K562 (cell line): ENCODE data around the gene SPDYE1. TPM values are rescaled to one million over a fixed set of nuclear protein-coding genes. Genes with fewer than 3 reads are reported as not detected.
A peak's percentile ranks its signal among the peaks of the same experiment; 100 is the strongest.

ENCODE experiments used
- ATF1 ChIP-seq, 2 experiments: fragments of 450-650 bp in 1 of 2; IDR thresholded peaks; 2 replicates each; pipeline ENCODE4 v1.6.1; 2016; ENCODE audit warnings: missing compliant biosample characterization in 1 of 2, missing genetic modification characterization in 1 of 2
- CEBPB ChIP-seq: fragments of 450-650 bp; IDR thresholded peaks from 2 replicates; pipeline ENCODE4 v1.6.1; 2016; ENCODE audit warnings: missing genetic modification characterization, missing compliant biosample characterization
- CREBBP ChIP-seq: IDR thresholded peaks from one replicate; pipeline ENCODE4 v1.6.1; 2012; ENCODE audit warnings: low read depth, mild to moderate bottlenecking, control low read depth, inconsistent platforms, low read length
- EZH2 ChIP-seq: IDR thresholded peaks from 2 replicates; pipeline ENCODE4 v1.6.1; 2012; ENCODE audit warnings: low read depth, mild to moderate bottlenecking, inconsistent platforms, low read length, borderline replicate concordance
- FOXM1 ChIP-seq, 2 experiments: fragments of 450-650 bp in 1 of 2; sonication (generic) in 1 of 2; formaldehyde crosslinking in 1 of 2; IDR thresholded peaks; 2 replicates each; pipeline versions ENCODE4 v1.6.1 to v1.9.0; 2017 to 2022; ENCODE audit warnings: low read depth in 2 of 2, mild to moderate bottlenecking in 2 of 2, missing genetic modification reagents in 1 of 2, moderate library complexity in 1 of 2
- GTF2F1 ChIP-seq: IDR thresholded peaks from 2 replicates; pipeline ENCODE4 v1.6.1; 2011; ENCODE audit warnings: low read depth, low read length, improper control_type of control experiment
- HMG20B ChIP-seq: fragments of 250-450 bp; sonication (Bioruptor Pico); IDR thresholded peaks from 2 replicates; pipeline ENCODE4 v1.5.0; 2021; ENCODE audit warnings: mild to moderate bottlenecking
- KLF1 ChIP-seq: fragments of 450-650 bp; IDR thresholded peaks from 2 replicates; pipeline ENCODE4 v1.6.1; 2016; ENCODE audit warnings: missing genetic modification characterization, missing compliant biosample characterization
- MCM3 ChIP-seq: fragments of 450-650 bp; IDR thresholded peaks from 2 replicates; pipeline ENCODE4 v1.6.1; 2016
- MEF2A ChIP-seq: IDR thresholded peaks from 2 replicates; pipeline ENCODE4 v1.6.1; 2011; ENCODE audit warnings: low read depth, mild to moderate bottlenecking, low read length, moderate library complexity; ENCODE audit not compliant: control insufficient read depth
- MIER1 ChIP-seq: fragments of 450-650 bp; IDR thresholded peaks from 2 replicates; pipeline ENCODE4 v1.6.1; 2016; ENCODE audit warnings: antibody characterized with exemption, mild to moderate bottlenecking, low read depth
- RBBP5 ChIP-seq: fragments of 200-600 bp; sonication (generic); IDR thresholded peaks from 2 replicates; pipeline ENCODE4 v1.6.1; 2012; ENCODE audit warnings: borderline replicate concordance, mild to moderate bottlenecking, low read length, control low read depth, inconsistent platforms; ENCODE audit not compliant: insufficient read depth, poor library complexity, severe bottlenecking
- RBM14 ChIP-seq: fragments of 200-400 bp; formaldehyde crosslinking; IDR thresholded peaks from 2 replicates; pipeline ENCODE4 v1.6.1; 2018; ENCODE audit warnings: low read depth, mild to moderate bottlenecking, low read length, moderate library complexity, borderline replicate concordance; ENCODE audit not compliant: insufficient read depth
- RBM39 ChIP-seq: fragments of 200-400 bp; formaldehyde crosslinking; optimal IDR thresholded peaks from 2 replicates; pipeline ENCODE3; 2018; ENCODE audit warnings: low read depth, low read length
- SMARCA5 ChIP-seq: fragments of 450-650 bp; IDR thresholded peaks from 2 replicates; pipeline ENCODE4 v1.6.1; 2016
- ZFP1 ChIP-seq: fragments of 450-650 bp; formaldehyde crosslinking; IDR thresholded peaks from 2 replicates; pipeline ENCODE4 v1.4.0; 2020; ENCODE audit warnings: mild to moderate bottlenecking, mixed read lengths
- ZNF444 ChIP-seq: fragments of 250-450 bp; sonication (Bioruptor Pico); IDR thresholded peaks from 2 replicates; pipeline ENCODE4 v1.4.0; 2020; ENCODE audit warnings: mild to moderate bottlenecking, moderate library complexity
- ZNF57 ChIP-seq: fragments of 450-650 bp; formaldehyde crosslinking; IDR thresholded peaks from 2 replicates; pipeline ENCODE4 v1.4.0; 2020; ENCODE audit warnings: mild to moderate bottlenecking, moderate library complexity
- ZNF785 ChIP-seq: fragments of 250-450 bp; sonication (Bioruptor Pico); IDR thresholded peaks from 2 replicates; pipeline ENCODE4 v1.4.0; 2020; ENCODE audit warnings: mild to moderate bottlenecking
- polyA plus RNA-seq, 8 experiments: library from polyadenylated mRNA; depleted of rRNA in 4 of 8; stranded (reverse) in 5 of 8; unstranded in 3 of 8; fragments of >200 nt; fragmentation: Nextera tagmentation in 2 of 8; fragmentation: Illumina TruSeq in 1 of 8; extraction: Ambion mirVana in 2 of 8; extraction: Trizol in 1 of 8; gene quantifications; 2 replicates each; pipeline versions ENCODE4 v1.2.1 to v1.2.3, GENCODE V29; 2011 to 2014; ENCODE audit warnings: inconsistent platforms in 1 of 8, missing spikeins in 1 of 8
- total RNA-seq, 7 experiments: library from RNA; depleted of rRNA in 6 of 7; stranded (reverse); fragments of >200 nt in 6 of 7; fragmentation: Illumina TruSeq in 2 of 7; extraction: Trizol in 2 of 7; gene quantifications; 2 replicates each; pipeline versions ENCODE4 v1.2.1 to v1.2.3, GENCODE V29; 2011 to 2021; ENCODE audit warnings: low replicate concordance in 1 of 7
- TF ChIP-seq, protein P1 (sequence below): fragments of 250-450 bp; sonication (Bioruptor Pico); IDR thresholded peaks from 2 replicates; pipeline ENCODE4 v1.5.0; 2020; ENCODE audit warnings: mild to moderate bottlenecking, borderline replicate concordance
- TF ChIP-seq, protein P2 (sequence below): fragments of 250-450 bp; sonication (Bioruptor Pico); IDR thresholded peaks from 2 replicates; pipeline ENCODE4 v1.6.1; 2021; ENCODE audit warnings: mild to moderate bottlenecking
- TF ChIP-seq, protein P3 (sequence below), 3 experiments: fragments of 200-800 bp in 1 of 3; fragments of 250-450 bp in 1 of 3; fragments of 450-650 bp in 1 of 3; sonication (Bioruptor Pico) in 1 of 3; sonication (Bioruptor generic) in 1 of 3; formaldehyde crosslinking in 1 of 3; IDR thresholded peaks; 2 replicates each; pipeline versions ENCODE4 v1.6.1 to v1.8.0; 2016 to 2022; ENCODE audit warnings: mild to moderate bottlenecking in 2 of 3, missing genetic modification characterization in 2 of 3, missing compliant biosample characterization in 1 of 3, moderate library complexity in 1 of 3

Gene SPDYE1
- total and polyA plus RNA-seq, 9 of the 15 experiments (the other 6 are each of a cell fraction or from before 2014, with no cell fraction given), result 0.04 to 0.10 TPM; not detected in 7

DNA sequence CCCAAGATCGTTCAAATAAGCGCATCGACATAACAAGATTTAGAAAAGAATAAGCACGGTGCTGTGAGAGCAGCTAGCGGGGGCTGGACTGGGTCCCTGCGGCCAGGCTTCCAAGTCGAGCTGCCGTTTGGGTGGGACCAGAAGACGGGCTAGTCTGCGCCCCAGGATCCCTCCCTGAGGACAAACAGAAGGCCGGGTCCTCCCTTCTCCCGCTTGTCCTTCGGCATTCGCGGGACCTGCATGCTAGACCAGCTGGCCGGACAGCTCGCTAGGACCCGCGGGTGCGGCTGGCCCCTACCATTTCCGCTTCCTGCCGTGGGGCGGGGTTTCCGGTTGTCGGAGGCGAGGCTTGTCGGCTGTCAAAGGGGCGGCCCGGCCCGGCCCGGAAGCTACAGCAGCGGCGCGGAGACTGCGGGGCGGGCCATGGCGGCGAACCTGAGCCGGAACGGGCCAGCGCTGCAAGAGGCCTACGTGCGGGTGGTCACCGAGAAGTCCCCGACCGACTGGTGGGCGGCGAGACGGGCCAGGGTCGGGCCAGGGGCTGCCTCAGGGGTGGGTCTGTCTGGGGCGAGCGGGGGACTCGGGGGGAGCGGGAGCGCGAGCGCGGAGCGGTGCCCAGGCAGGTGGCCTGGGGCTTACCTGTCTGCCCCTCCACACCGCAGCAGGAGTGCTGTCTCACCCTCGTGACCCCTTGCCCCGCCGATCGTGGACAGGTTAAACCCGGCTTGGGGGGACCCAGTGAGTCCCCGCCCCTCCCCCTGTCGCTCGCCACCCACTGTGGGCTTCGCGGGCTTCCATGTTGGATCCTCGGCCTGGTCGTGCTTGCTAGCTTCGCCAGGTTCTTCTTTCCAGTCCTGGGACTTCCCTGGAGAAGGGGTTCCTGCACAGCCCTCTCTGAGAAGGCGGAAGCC lies 46.9 kb downstream of the SPDYE1 start, which contains the start of gene DBNL (continued):
- no peak for TF ChIP-seq ATF1 (CRISPR knock-in tag; IDR thresholded peaks at IDR 0.05)
- peak; percentile 37 for TF ChIP-seq ATF1 (tag; IDR thresholded peaks at IDR 0.05)
- no peak for TF ChIP-seq HMG20B (CRISPR knock-in tag)
- no peak for TF ChIP-seq MEF2A
- TF ChIP-seq CEBPB (tag), result no peak
- no peak for TF ChIP-seq ZNF444
- TF ChIP-seq RBM39, result no peak
- TF ChIP-seq EZH2, result no peak
- TF ChIP-seq SMARCA5, result no peak
- TF ChIP-seq ZNF785 (CRISPR knock-in tag), result no peak
- no peak for TF ChIP-seq CREBBP
- TF ChIP-seq MCM3, result no peak
- TF ChIP-seq KLF1 (tag), result 0 out of 2 replicates have a peak, but pooled peaks have one; percentile 23
- TF ChIP-seq, protein P1, sequence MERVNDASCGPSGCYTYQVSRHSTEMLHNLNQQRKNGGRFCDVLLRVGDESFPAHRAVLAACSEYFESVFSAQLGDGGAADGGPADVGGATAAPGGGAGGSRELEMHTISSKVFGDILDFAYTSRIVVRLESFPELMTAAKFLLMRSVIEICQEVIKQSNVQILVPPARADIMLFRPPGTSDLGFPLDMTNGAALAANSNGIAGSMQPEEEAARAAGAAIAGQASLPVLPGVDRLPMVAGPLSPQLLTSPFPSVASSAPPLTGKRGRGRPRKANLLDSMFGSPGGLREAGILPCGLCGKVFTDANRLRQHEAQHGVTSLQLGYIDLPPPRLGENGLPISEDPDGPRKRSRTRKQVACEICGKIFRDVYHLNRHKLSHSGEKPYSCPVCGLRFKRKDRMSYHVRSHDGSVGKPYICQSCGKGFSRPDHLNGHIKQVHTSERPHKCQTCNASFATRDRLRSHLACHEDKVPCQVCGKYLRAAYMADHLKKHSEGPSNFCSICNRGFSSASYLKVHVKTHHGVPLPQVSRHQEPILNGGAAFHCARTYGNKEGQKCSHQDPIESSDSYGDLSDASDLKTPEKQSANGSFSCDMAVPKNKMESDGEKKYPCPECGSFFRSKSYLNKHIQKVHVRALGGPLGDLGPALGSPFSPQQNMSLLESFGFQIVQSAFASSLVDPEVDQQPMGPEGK (CRISPR knock-in tag), result no peak
- TF ChIP-seq MIER1, result no peak
- TF ChIP-seq ZNF57 (CRISPR knock-in tag), result no peak
- no peak for TF ChIP-seq ZFP1 (CRISPR knock-in tag)
- TF ChIP-seq, protein P2, sequence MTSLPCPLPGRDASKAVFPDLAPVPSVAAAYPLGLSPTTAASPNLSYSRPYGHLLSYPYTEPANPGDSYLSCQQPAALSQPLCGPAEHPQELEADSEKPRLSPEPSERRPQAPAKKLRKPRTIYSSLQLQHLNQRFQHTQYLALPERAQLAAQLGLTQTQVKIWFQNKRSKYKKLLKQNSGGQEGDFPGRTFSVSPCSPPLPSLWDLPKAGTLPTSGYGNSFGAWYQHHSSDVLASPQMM (CRISPR knock-in tag), result no peak
- TF ChIP-seq RBBP5, result peak; percentile 71
- TF ChIP-seq, protein P3, sequence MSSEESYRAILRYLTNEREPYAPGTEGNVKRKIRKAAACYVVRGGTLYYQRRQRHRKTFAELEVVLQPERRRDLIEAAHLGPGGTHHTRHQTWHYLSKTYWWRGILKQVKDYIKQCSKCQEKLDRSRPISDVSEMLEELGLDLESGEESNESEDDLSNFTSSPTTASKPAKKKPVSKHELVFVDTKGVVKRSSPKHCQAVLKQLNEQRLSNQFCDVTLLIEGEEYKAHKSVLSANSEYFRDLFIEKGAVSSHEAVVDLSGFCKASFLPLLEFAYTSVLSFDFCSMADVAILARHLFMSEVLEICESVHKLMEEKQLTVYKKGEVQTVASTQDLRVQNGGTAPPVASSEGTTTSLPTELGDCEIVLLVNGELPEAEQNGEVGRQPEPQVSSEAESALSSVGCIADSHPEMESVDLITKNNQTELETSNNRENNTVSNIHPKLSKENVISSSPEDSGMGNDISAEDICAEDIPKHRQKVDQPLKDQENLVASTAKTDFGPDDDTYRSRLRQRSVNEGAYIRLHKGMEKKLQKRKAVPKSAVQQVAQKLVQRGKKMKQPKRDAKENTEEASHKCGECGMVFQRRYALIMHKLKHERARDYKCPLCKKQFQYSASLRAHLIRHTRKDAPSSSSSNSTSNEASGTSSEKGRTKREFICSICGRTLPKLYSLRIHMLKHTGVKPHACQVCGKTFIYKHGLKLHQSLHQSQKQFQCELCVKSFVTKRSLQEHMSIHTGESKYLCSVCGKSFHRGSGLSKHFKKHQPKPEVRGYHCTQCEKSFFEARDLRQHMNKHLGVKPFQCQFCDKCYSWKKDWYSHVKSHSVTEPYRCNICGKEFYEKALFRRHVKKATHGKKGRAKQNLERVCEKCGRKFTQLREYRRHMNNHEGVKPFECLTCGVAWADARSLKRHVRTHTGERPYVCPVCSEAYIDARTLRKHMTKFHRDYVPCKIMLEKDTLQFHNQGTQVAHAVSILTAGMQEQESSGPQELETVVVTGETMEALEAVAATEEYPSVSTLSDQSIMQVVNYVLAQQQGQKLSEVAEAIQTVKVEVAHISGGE (CRISPR knock-in tag; IDR thresholded peaks at IDR 0.05), result peak; percentile 75 to 97 (median 82); a peak in 5 of 6 replicates
- TF ChIP-seq FOXM1 (IDR thresholded peaks at IDR 0.05; ENCODE audit: low read depth), result no peak
- TF ChIP-seq FOXM1 (CRISPR knock-in tag; IDR thresholded peaks at IDR 0.05; ENCODE audit: low read depth), result no peak
- no peak for TF ChIP-seq GTF2F1
- TF ChIP-seq RBM14, result no peak
